Neutrophil (primary cell): Measurements from ENCODE around the gene SCN9A.

ENCODE experiments used
- H3K27ac ChIP-seq: fragments of 200-600 bp; sonication (generic); 2 replicates; pipeline ENCODE4 v1.5.1; 2016; ENCODE audit warnings: mild to moderate bottlenecking, moderate library complexity
- H3K27me3 ChIP-seq: fragments of 200-600 bp; sonication (generic); 2 replicates; pipeline ENCODE4 v1.6.0; 2016; ENCODE audit warnings: mild to moderate bottlenecking
- H3K36me3 ChIP-seq: fragments of 200-600 bp; sonication (generic); 2 replicates; pipeline ENCODE4 v1.5.1; 2017
- H3K4me1 ChIP-seq, 2 experiments: fragments of 200-600 bp in 1 of 2; sonication (generic) in 1 of 2; 1 replicate in 1 of 2; 2 replicates in 1 of 2; pipeline versions ENCODE4 v1.5.1 to v1.6.1; 2013 to 2016; ENCODE audit warnings: low read depth in 1 of 2, low read length in 1 of 2, mild to moderate bottlenecking in 1 of 2, moderate library complexity in 1 of 2; ENCODE audit not compliant: control insufficient read depth in 1 of 2, insufficient read depth in 1 of 2
- H3K4me3 ChIP-seq, 2 experiments: fragments of 200-600 bp in 1 of 2; sonication (generic) in 1 of 2; 1 replicate in 1 of 2; 2 replicates in 1 of 2; pipeline ENCODE4 v1.5.1; 2013 to 2016; ENCODE audit warnings: low read depth in 1 of 2, low read length in 1 of 2, mild to moderate bottlenecking in 1 of 2, moderate library complexity in 1 of 2
- H3K9me3 ChIP-seq: fragments of 200-600 bp; sonication (generic); 2 replicates; pipeline ENCODE4 v1.5.1; 2016
- TF ChIP-seq, protein P1 (sequence below): fragments of 200-600 bp; sonication (generic); IDR thresholded peaks from 2 replicates; pipeline ENCODE4 v1.5.1; 2016; ENCODE audit warnings: antibody characterized with exemption

Gene SCN9A

DNA sequence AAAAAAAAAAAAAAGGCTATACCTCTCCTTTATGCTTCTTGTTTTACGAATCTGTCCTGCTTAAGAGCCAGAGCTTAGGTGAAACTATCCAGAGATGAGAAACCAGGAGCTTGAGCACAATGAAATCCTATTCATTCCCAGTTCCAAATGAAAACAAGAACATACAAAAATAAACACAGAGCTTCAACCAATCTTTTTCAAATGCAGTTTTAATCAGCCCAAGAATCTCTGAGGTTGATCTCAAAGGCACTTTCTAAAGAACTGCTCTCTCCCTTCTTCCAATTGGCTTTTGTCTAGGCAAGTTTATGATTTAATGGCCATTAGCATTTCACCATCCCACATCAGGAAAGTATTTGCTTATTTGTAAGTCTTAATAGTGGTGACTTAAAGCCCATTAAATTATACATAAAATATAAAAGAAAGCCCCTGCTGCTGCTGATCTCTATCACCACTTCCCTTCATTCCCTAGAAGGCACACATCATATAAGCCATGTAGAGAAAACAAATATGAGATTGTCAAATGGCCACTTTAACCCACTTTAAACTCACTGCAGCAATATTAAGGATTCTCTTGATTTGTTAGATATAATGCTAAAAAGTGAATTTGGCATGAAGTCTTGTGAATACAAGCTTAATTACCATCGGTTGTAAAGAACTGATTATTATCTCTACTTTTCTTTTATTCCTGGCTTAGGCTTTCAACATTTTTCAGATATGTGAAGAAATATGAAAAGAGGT is 29.3 kb upstream of the SCN9A start:
- Histone ChIP-seq H3K9me3 (no peaks in the 10 kb centered on the region), H3K27me3 (no peaks in the 10 kb centered on the region), H3K4me3 (no peak overlapping the region), H3K4me1 (no peaks in the 10 kb centered on the region), H3K27ac (no peak overlapping the region), H3K36me3 (no peaks in the 10 kb centered on the region)
- TF ChIP-seq, protein P1, sequence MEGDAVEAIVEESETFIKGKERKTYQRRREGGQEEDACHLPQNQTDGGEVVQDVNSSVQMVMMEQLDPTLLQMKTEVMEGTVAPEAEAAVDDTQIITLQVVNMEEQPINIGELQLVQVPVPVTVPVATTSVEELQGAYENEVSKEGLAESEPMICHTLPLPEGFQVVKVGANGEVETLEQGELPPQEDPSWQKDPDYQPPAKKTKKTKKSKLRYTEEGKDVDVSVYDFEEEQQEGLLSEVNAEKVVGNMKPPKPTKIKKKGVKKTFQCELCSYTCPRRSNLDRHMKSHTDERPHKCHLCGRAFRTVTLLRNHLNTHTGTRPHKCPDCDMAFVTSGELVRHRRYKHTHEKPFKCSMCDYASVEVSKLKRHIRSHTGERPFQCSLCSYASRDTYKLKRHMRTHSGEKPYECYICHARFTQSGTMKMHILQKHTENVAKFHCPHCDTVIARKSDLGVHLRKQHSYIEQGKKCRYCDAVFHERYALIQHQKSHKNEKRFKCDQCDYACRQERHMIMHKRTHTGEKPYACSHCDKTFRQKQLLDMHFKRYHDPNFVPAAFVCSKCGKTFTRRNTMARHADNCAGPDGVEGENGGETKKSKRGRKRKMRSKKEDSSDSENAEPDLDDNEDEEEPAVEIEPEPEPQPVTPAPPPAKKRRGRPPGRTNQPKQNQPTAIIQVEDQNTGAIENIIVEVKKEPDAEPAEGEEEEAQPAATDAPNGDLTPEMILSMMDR: no peak

DNA sequence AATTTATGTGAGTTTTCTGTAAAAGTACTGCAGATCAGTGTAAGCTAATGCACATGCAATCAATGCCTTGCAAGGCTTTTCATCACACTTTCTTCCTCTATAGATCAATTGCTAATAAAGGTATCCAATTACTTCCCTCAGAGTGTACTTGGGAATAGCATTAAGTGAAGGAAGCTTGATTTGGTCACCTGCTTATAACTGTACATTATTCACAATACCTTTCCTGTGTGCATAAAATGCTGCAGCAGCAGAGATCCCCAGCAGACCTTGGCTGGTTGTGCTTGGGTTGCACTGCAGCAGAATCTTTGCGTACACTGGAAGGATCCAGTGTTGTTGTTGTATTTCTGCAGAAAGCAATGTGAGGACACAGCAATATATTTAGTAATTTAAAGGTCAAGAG is 18.5 kb upstream of the SCN9A start:
- no peaks in the 10 kb centered on the region for H3K36me3 ChIP-seq
- no peak overlapping the region for H3K4me3 ChIP-seq
- H3K9me3 ChIP-seq: no peaks in the 10 kb centered on the region
- TF ChIP-seq, protein P1: no peak
- H3K27ac ChIP-seq: no peak overlapping the region
- no peaks in the 10 kb centered on the region for H3K27me3 ChIP-seq
- no peaks in the 10 kb centered on the region for H3K4me1 ChIP-seq

- Histone ChIP-seq H3K4me3 (no peak overlapping the region), H3K4me1 (no peaks in the 10 kb centered on the region), H3K9me3 (no peaks in the 10 kb centered on the region), H3K36me3 (no peaks in the 10 kb centered on the region), H3K27me3 (no peaks in the 10 kb centered on the region), H3K27ac (no peak overlapping the region)
- TF ChIP-seq, protein P1: no peak
Measured at GRCh38 chr2:166393008-166393407, 17.3 kb upstream of the SCN9A start.

DNA sequence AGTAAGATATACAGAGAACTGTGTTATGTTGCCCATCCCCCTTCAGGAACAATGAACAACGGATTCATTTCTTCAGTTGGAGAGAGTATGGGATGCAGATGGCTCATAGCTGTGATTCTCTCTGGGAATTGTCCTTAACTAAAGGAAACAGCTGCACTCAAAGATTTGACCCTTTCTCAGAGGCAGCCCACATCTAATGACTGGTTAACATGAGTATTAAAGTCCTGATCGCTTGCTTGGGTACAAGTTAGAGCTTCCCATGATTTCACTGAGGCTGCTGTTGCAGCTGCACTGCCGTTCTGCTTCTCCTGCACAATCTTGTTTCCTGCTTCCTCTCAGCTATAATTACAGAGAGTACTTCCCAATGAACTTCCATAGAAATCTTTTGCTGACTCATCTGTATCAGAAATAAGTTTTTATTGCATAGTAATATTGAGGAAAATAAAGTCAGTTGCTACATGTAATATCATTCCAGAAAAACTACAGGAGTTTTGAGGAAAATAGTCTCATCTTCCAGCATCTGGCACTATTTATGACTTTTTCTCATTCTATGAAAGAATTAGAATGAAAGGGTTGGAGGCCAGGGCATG is 12.8 kb upstream of the SCN9A start:
- H3K36me3 ChIP-seq: no peaks in the 10 kb centered on the region
- no peaks in the 10 kb centered on the region for H3K4me1 ChIP-seq
- no peaks in the 10 kb centered on the region for H3K27me3 ChIP-seq
- no peak overlapping the region for H3K4me3 ChIP-seq
- H3K27ac ChIP-seq: no peak overlapping the region
- TF ChIP-seq, protein P1: no peak
- H3K9me3 ChIP-seq: no peaks in the 10 kb centered on the region

DNA sequence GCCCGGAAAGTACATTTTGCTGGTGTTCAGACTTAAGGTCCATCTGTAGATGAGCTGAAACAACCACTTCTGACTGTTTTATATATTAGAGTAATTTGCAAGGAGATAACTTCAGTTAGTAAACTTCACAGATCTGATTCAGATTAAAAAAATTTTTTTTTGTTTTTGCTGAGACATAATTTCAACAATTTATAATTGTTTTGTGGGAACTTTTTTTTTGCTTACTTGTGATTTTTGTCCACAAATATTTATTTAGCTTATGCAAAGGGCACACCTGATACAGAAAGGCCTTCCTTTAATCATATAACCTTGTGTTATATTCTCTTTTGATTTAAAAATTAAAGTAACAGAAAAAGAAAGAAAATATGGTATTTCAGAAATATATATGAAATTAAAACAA is 9.6 kb upstream of the SCN9A start:
- TF ChIP-seq, protein P1: no peak

More for the DNA sequence above, 9.6 kb upstream of the SCN9A start:
- no peak overlapping the region for H3K27ac ChIP-seq
- no peaks in the 10 kb centered on the region for H3K36me3 ChIP-seq
- H3K9me3 ChIP-seq: no peaks in the 10 kb centered on the region
- peaks cover 7% of the 10 kb centered on the region for H3K27me3 ChIP-seq
- no peaks in the 10 kb centered on the region for H3K4me1 ChIP-seq
- no peak overlapping the region for H3K4me3 ChIP-seq
